Thyroid gland (tissue), 4 donors: ENCODE results near the gene C16orf86.

Source experiments
- POLR2A ChIP-seq, 2 donors: fragments of 450-650 bp; IDR thresholded peaks; one replicate each; pipeline ENCODE4 v1.6.1; 2017; ENCODE audit warnings: antibody characterized with exemption in 2 of 2, mild to moderate bottlenecking in 2 of 2, moderate library complexity in 1 of 2
- TF ChIP-seq, protein P1 (sequence below), 6 experiments: fragments of 200-600 bp in 3 of 6; fragments of 450-650 bp in 3 of 6; sonication (generic) in 3 of 6; IDR thresholded peaks; one replicate each; pipeline ENCODE4 v1.5.1; 2016 to 2019; ENCODE audit warnings: antibody characterized with exemption in 6 of 6, mild to moderate bottlenecking in 2 of 6, inconsistent platforms in 1 of 6, moderate library complexity in 1 of 6

DNA sequence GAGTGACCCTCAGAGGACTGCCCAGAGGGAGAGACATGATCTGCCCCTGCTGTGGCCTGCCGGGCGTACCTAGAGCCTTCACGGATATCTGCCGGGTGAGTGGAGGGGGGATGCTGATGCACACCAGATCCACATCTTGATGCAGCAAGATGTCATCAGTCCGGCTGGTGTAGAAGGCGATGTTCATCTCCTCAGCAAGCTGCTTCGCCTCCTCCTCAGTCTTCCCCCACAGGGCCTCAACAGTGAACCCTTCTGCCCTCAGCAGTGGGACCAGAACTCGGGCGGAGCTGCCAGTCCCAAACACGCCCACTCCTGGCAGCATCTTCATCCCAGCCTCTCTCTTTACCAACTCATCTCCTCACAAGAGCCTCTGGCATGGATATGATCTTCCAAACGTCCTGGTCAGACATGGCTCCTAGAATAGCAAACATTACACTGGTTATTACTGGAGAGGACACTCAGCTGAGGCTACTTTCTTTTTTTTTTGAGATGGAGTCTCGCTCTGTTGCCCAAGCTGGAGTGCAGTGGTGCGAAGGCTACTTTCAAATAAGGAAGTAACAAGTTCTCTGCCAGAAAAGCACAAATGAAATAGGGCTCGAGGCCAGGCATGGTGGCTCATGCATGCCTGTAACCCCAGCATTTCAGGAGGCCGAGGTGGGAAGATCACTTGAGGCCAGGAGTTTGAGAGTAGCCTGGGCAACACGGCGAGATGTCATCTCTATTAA is 18.9 kb downstream of the C16orf86 start:
- TF ChIP-seq, protein P1, sequence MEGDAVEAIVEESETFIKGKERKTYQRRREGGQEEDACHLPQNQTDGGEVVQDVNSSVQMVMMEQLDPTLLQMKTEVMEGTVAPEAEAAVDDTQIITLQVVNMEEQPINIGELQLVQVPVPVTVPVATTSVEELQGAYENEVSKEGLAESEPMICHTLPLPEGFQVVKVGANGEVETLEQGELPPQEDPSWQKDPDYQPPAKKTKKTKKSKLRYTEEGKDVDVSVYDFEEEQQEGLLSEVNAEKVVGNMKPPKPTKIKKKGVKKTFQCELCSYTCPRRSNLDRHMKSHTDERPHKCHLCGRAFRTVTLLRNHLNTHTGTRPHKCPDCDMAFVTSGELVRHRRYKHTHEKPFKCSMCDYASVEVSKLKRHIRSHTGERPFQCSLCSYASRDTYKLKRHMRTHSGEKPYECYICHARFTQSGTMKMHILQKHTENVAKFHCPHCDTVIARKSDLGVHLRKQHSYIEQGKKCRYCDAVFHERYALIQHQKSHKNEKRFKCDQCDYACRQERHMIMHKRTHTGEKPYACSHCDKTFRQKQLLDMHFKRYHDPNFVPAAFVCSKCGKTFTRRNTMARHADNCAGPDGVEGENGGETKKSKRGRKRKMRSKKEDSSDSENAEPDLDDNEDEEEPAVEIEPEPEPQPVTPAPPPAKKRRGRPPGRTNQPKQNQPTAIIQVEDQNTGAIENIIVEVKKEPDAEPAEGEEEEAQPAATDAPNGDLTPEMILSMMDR (IDR thresholded peaks at IDR 0.05), result no peak
- no peak for TF ChIP-seq POLR2A (IDR thresholded peaks at IDR 0.05)
